ENCODE measurements around the gene CALML6. TPM values are rescaled to one million over a fixed set of nuclear protein-coding genes. Genes with fewer than 3 reads are reported as not detected.

Gene CALML6
- total RNA-seq, 4 donors from 2014 or later: 0.57 TPM; not detected in 3

- Histone ChIP-seq H3K36me3 (no peaks in the 10 kb centered on the region), H3K27me3 (peaks cover 0 to 21% (median 0%) of the 10 kb centered on the region in 4 donors), H3K27ac (no peak overlapping the region), H3K9me3 (no peaks in the 10 kb centered on the region), H3K4me1 (peaks cover 1 to 14% (median 3%) of the 10 kb centered on the region in 3 donors), H3K4me3 (no peak overlapping the region)
- TF ChIP-seq POLR2A (IDR thresholded peaks at IDR 0.05) (no peak), CTCF (IDR thresholded peaks at IDR 0.05) (no peak)
- no peak for DNase-seq
- intact Hi-C loops (cut with DNase I): loop anchor here (10.0 kb wide), 2 partner anchors 55 to 145 kb away; no protein-coding TSS in a partner anchor
- 82 to 88% methylated on average over 8 to 9 of the region's 9 CpGs for WGBS, 2 donors
Observed at GRCh38 chr1:1899967-1900327, 15.1 kb upstream of the CALML6 start.

- intact Hi-C loops (cut with DNase I): loop anchor here (10.0 kb wide), 1 partner anchor 146 kb away; no protein-coding TSS in a partner anchor
Observed at GRCh38 chr1:1900883-1901640, 14.0 kb upstream of the CALML6 start.

GRCh38 chr1:1901641-1902294 is 13.3 kb upstream of the CALML6 start:
- no peak for DNase-seq
- Histone ChIP-seq H3K27ac (no peak overlapping the region), H3K4me3 (no peak overlapping the region), H3K36me3 (no peaks in the 10 kb centered on the region), H3K4me1 (peaks cover 0 to 18% (median under 1%) of the 10 kb centered on the region in 3 donors), H3K9me3 (no peaks in the 10 kb centered on the region), H3K27me3 (peaks cover 0 to 5% (median 0%) of the 10 kb centered on the region in 4 donors)
- WGBS, 2 donors: 55% methylated on average over 7 of the region's 13 CpGs; no CpG with 5 or more reads in 1 of the 2 donors
- intact Hi-C loops (cut with DNase I): loop anchor here (10.0 kb wide), 1 partner anchor 147 kb away; no protein-coding TSS in a partner anchor
- TF ChIP-seq CTCF (IDR thresholded peaks at IDR 0.05): no peak
- no peak for TF ChIP-seq POLR2A (IDR thresholded peaks at IDR 0.05)

More at GRCh38 chr1:1900883-1901640, 14.0 kb upstream of the CALML6 start:
- H3K4me1 ChIP-seq: peaks cover 0 to 12% (median 0%) of the 10 kb centered on the region in 3 donors
- no peaks in the 10 kb centered on the region for H3K9me3 ChIP-seq
- H3K4me3 ChIP-seq: no peak overlapping the region
- H3K27me3 ChIP-seq: peaks cover 0 to 11% (median 0%) of the 10 kb centered on the region in 4 donors
- H3K27ac ChIP-seq: no peak overlapping the region
- no peak for TF ChIP-seq POLR2A (IDR thresholded peaks at IDR 0.05)
- TF ChIP-seq CTCF (IDR thresholded peaks at IDR 0.05): no peak
- no peaks in the 10 kb centered on the region for H3K36me3 ChIP-seq
- 72 to 87% methylated on average over 5 to 9 of the region's 14 CpGs for WGBS, 2 donors
- DNase-seq: no peak

GRCh38 chr1:1903224-1903623 is 11.8 kb upstream of the CALML6 start:
- WGBS, 2 donors: 89 to 95% methylated on average over 12 of the region's 12 CpGs
- Histone ChIP-seq H3K27me3 (peaks cover 0 to 5% (median 0%) of the 10 kb centered on the region in 4 donors), H3K36me3 (no peaks in the 10 kb centered on the region), H3K27ac (no peak overlapping the region), H3K9me3 (no peaks in the 10 kb centered on the region), H3K4me3 (no peak overlapping the region), H3K4me1 (peaks cover 3 to 25% (median 15%) of the 10 kb centered on the region in 3 donors)
- no peak for TF ChIP-seq CTCF (IDR thresholded peaks at IDR 0.05)
- no peak for TF ChIP-seq POLR2A (IDR thresholded peaks at IDR 0.05)
- intact Hi-C loops (cut with DNase I): loop anchor here (10.0 kb wide), 1 partner anchor 148 kb away; no protein-coding TSS in a partner anchor
- DNase-seq: no peak
